HG03159 (cell line): ENCODE results near the gene BTBD10.

Experiments used
- ATAC-seq: cut with Tn5 transposase; IDR thresholded peaks from one replicate; pipeline ENCODE4 v1.9.1; 2021; ENCODE audit warnings: mild to moderate bottlenecking, moderate library complexity; ENCODE audit not compliant: unreplicated experiment

The BTBD10 gene

GRCh38 chr11:13341026-13341425 lies 122.0 kb downstream of the BTBD10 start:
- ATAC-seq: no peak

GRCh38 chr11:13339195-13340153 lies 123.5 kb downstream of the BTBD10 start:
- no peak for ATAC-seq

- ATAC-seq: no peak
These were observed 124.5 kb downstream of the BTBD10 start for GRCh38 chr11:13338427-13339069.

- no peak for ATAC-seq
These were observed 125.0 kb downstream of the BTBD10 start for GRCh38 chr11:13338019-13338426.
